Activated CD4-positive, alpha-beta T cell treated with anti-CD3 and anti-CD28 coated beads for 1 hour (primary cell): ENCODE data around the gene IER5L.
"Not testable (repeated sequence)": the region's sequence is repeated elsewhere in the genome, so short reads cannot be mapped to it uniquely, and the experiment has no call there.

ENCODE experiments used
- DNase-seq: peaks from one replicate; pipeline ENCODE4 v3.0.0-alpha.2; 2020

Gene IER5L

GRCh38 chr9:129202613-129203555, 24.8 kb upstream of the IER5L start:
- DNase-seq: peak; percentile 87

- no peak for DNase-seq
Measured at GRCh38 chr9:129201866-129202265, 23.8 kb upstream of the IER5L start.

GRCh38 chr9:129201289-129201688, 23.2 kb upstream of the IER5L start:
- no peak for DNase-seq

GRCh38 chr9:129200255-129200654, 22.2 kb upstream of the IER5L start:
- DNase-seq: no peak

GRCh38 chr9:129199044-129199435, 21.0 kb upstream of the IER5L start:
- DNase-seq: no peak

- DNase-seq: no peak
Measured at GRCh38 chr9:129198319-129199043, 20.4 kb upstream of the IER5L start.

GRCh38 chr9:129197978-129198318, 19.9 kb upstream of the IER5L start:
- no peak for DNase-seq

GRCh38 chr9:129197045-129197444, 19.0 kb upstream of the IER5L start:
- not testable (repeated sequence) for DNase-seq

- no peak for DNase-seq
Measured at GRCh38 chr9:129195606-129196005, 17.5 kb upstream of the IER5L start.

GRCh38 chr9:129194221-129194620, 16.2 kb upstream of the IER5L start:
- DNase-seq: no peak

GRCh38 chr9:129193655-129194054, 15.6 kb upstream of the IER5L start:
- DNase-seq: no peak

- no peak for DNase-seq
Measured at GRCh38 chr9:129191234-129191633, 13.2 kb upstream of the IER5L start.

- DNase-seq: not testable (repeated sequence)
Measured at GRCh38 chr9:129189971-129190370, 11.9 kb upstream of the IER5L start.

- DNase-seq: no peak
Measured at GRCh38 chr9:129187042-129187441, 9.0 kb upstream of the IER5L start.

GRCh38 chr9:129185991-129186390, 7.9 kb upstream of the IER5L start:
- DNase-seq: no peak

GRCh38 chr9:129185402-129185801, 7.3 kb upstream of the IER5L start:
- no peak for DNase-seq

- no peak for DNase-seq
Measured at GRCh38 chr9:129184596-129185122, 6.6 kb upstream of the IER5L start.

- DNase-seq: no peak
Measured at GRCh38 chr9:129184219-129184524, 6.1 kb upstream of the IER5L start.

GRCh38 chr9:129183495-129184218, 5.6 kb upstream of the IER5L start:
- no peak for DNase-seq

GRCh38 chr9:129182625-129183494, 4.8 kb upstream of the IER5L start:
- no peak for DNase-seq

- DNase-seq: no peak
Measured at GRCh38 chr9:129182122-129182521, 4.1 kb upstream of the IER5L start.

GRCh38 chr9:129181246-129181645, 3.2 kb upstream of the IER5L start:
- no peak for DNase-seq
